ENCODE measurements around the gene APCDD1L.

The APCDD1L gene

DNA sequence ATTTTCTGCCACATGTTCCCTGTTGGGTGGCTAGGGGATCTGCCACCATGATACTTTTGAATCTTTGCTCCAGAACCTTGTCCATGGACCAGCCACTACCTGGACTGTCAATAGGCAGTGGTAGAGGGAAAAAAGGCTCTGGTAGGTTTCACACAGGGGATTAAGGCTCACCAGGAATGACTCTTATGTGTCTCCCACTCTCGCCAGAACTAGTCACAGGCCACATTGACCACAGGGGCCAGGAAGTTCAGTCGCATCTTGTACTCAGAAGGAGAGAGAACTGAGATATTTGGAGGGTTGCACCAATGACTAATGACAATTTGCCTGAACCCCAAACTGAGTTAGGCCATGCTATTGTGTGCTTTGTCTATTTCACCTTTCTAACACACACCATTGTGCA is 23.6 kb upstream of the APCDD1L start:
- no peak for DNase-seq (ENCODE audit: low read depth, low spot score)
- H3K4me3 ChIP-seq = no peak overlapping the region
- H3K9ac ChIP-seq (ENCODE audit: insufficient read length) = no peak overlapping the region
- H3K27ac ChIP-seq = no peak overlapping the region
- H3K36me3 ChIP-seq (ENCODE audit: insufficient read depth, low read length) = no peaks in the 10 kb centered on the region
- H3K9me3 ChIP-seq (ENCODE audit: low read depth, low read length) = no peaks in the 10 kb centered on the region
- TF ChIP-seq FOXP2 (optimal IDR thresholded peaks at IDR 0.05; ENCODE audit: control extremely low read depth, extremely low read length, insufficient read depth) = no peak

DNA sequence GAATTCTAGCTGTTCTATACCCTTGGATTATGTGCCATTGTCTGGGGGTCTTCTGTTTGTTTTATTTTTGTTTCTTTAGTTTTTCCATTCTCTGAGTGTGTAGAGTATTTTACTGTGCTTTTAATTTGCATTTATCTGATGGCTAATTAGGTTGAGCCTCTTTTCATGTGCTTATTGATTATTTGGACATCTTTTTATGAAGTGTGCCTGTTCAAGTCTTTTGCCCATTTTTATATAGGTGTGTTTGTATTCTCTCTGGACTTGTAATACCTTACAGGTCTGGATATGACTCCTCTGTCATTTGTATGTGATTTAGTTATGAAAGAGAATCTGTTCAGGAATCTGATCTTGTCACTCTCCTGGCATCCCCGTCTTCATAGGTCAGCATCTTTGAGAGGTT is 22.6 kb upstream of the APCDD1L start:
- TF ChIP-seq FOXP2 (optimal IDR thresholded peaks at IDR 0.05; ENCODE audit: control extremely low read depth, extremely low read length, insufficient read depth) (no peak), EZH2 (IDR thresholded peaks at IDR 0.05) (no peak), POLR2AphosphoS5 (IDR thresholded peaks at IDR 0.05; ENCODE audit: borderline replicate concordance, low read depth, low read length) (no peak)
- H3K9me3 ChIP-seq (ENCODE audit: low read depth, low read length) = no peaks in the 10 kb centered on the region
- no peak for DNase-seq (ENCODE audit: low read depth, low spot score)
- H3K27ac ChIP-seq = no peak overlapping the region
- no peak overlapping the region for H3K9ac ChIP-seq (ENCODE audit: insufficient read length)
- no peaks in the 10 kb centered on the region for H3K36me3 ChIP-seq (ENCODE audit: insufficient read depth, low read length)
- no peak overlapping the region for H3K4me3 ChIP-seq

DNA sequence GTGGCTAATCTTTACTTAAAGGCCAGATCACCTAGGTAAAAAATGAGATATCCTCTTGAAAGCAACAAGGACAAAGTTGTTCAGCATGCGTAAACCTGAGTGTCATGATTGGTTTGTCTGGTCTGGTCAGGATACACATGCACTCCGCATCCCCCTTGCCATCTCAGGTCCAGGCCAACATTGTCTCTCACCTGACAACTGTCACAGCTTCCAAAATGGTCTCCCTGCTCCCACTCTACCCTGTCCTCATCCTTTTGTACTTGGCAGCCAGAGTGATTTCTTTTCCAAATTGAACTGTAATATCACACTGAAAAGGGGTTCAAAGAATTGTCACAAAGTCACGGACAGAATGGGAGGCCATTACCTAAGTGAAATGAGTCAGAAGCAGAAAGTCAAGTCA is 21.1 kb upstream of the APCDD1L start:
- TF ChIP-seq EZH2 (IDR thresholded peaks at IDR 0.05) (no peak), POLR2AphosphoS5 (IDR thresholded peaks at IDR 0.05; ENCODE audit: borderline replicate concordance, low read depth, low read length) (no peak), FOXP2 (optimal IDR thresholded peaks at IDR 0.05; ENCODE audit: control extremely low read depth, extremely low read length, insufficient read depth) (no peak)
- Histone ChIP-seq H3K9ac (ENCODE audit: insufficient read length) (no peak overlapping the region), H3K4me3 (no peak overlapping the region), H3K9me3 (ENCODE audit: low read depth, low read length) (0 out of 2 replicates have a peak, but pooled peaks cover 4% of the 10 kb centered on the region), H3K36me3 (ENCODE audit: insufficient read depth, low read length) (no peaks in the 10 kb centered on the region), H3K27ac (no peak overlapping the region)
- no peak for DNase-seq (ENCODE audit: low read depth, low spot score)

DNA sequence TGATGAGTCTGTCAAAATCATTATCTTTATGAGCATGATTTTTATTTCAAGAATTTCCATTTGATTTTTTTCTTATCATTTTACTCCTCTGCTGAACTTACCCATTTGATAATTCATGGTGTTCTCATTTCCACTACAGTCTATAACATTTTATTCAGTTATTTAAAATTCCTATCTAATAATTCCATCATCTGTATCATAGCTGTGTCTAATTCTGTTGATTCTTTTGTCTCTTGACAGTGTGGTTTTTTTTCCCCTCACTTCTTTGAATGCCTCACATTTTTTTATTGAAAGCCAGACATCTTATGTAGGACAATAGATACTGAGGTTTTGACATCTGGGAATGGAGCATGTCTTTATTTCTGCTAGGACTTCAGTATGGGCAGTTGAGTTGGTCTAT is 16.5 kb upstream of the APCDD1L start:
- 0 out of 2 replicates have a peak, but pooled peaks cover 8% of the 10 kb centered on the region for H3K9me3 ChIP-seq (ENCODE audit: low read depth, low read length)
- H3K9ac ChIP-seq (ENCODE audit: insufficient read length) = no peak overlapping the region
- H3K27ac ChIP-seq = no peak overlapping the region
- no peak for DNase-seq (ENCODE audit: low read depth, low spot score)
- H3K4me3 ChIP-seq = no peak overlapping the region
- no peaks in the 10 kb centered on the region for H3K36me3 ChIP-seq (ENCODE audit: insufficient read depth, low read length)
- no peak for TF ChIP-seq FOXP2 (optimal IDR thresholded peaks at IDR 0.05; ENCODE audit: control extremely low read depth, extremely low read length, insufficient read depth)
- no peak for TF ChIP-seq POLR2AphosphoS5 (IDR thresholded peaks at IDR 0.05; ENCODE audit: borderline replicate concordance, low read depth, low read length)
- no peak for TF ChIP-seq EZH2 (IDR thresholded peaks at IDR 0.05)

DNA sequence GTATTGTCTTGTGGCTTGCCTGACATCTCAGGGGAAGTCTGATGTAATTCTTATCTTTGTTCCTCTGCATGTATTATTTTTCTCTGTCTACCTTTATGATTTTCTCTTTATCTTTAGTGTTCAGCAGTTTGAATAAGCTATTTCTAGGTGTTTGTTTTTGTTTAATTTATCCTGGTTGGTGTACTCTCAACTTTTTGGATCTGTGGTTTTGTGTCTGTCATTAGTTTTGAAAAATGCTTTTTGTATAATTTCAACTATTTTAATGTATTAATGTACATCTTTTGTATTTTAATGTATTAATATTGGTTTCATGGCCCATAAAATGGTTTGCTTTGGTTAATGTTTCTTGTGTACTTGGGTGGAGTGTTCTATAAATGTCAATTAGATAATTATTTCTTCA is 15.9 kb upstream of the APCDD1L start:
- H3K9ac ChIP-seq (ENCODE audit: insufficient read length) = no peak overlapping the region
- DNase-seq (ENCODE audit: low read depth, low spot score) = no peak
- no peaks in the 10 kb centered on the region for H3K36me3 ChIP-seq (ENCODE audit: insufficient read depth, low read length)
- no peak overlapping the region for H3K4me3 ChIP-seq
- TF ChIP-seq EZH2 (IDR thresholded peaks at IDR 0.05) (no peak), POLR2AphosphoS5 (IDR thresholded peaks at IDR 0.05; ENCODE audit: borderline replicate concordance, low read depth, low read length) (no peak), FOXP2 (optimal IDR thresholded peaks at IDR 0.05; ENCODE audit: control extremely low read depth, extremely low read length, insufficient read depth) (no peak)
- peaks cover 9% of the 10 kb centered on the region; the same call in 1 of the 2 replicates for H3K9me3 ChIP-seq (ENCODE audit: low read depth, low read length)
- no peak overlapping the region for H3K27ac ChIP-seq

DNA sequence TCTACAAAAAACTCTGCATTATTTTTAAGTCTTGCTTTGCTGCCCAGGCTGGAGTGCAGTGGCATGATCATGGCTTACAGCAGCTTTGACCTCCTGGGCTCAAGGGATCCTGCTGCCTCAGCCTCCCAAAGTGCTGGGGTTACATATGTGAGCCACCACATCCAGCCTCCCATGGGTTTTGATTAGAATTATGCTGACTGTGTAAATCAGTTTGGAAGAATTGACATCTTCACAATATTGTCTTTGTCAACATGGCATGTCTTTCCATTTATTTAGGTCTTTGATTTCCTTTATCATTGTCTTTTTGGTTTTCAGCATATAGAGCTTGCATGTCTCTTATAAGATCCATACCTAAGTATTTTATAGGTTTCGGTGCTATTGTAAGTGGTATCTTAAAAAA is 13.2 kb upstream of the APCDD1L start:
- DNase-seq (ENCODE audit: low read depth, low spot score) = no peak
- peaks cover 14% of the 10 kb centered on the region; the same call in 1 of the 2 replicates for H3K9me3 ChIP-seq (ENCODE audit: low read depth, low read length)
- H3K27ac ChIP-seq = no peak overlapping the region
- TF ChIP-seq POLR2AphosphoS5 (IDR thresholded peaks at IDR 0.05; ENCODE audit: borderline replicate concordance, low read depth, low read length) (no peak), FOXP2 (optimal IDR thresholded peaks at IDR 0.05; ENCODE audit: control extremely low read depth, extremely low read length, insufficient read depth) (no peak), EZH2 (IDR thresholded peaks at IDR 0.05) (no peak)
- no peaks in the 10 kb centered on the region for H3K36me3 ChIP-seq (ENCODE audit: insufficient read depth, low read length)
- no peak overlapping the region for H3K4me3 ChIP-seq
- no peak overlapping the region for H3K9ac ChIP-seq (ENCODE audit: insufficient read length)

DNA sequence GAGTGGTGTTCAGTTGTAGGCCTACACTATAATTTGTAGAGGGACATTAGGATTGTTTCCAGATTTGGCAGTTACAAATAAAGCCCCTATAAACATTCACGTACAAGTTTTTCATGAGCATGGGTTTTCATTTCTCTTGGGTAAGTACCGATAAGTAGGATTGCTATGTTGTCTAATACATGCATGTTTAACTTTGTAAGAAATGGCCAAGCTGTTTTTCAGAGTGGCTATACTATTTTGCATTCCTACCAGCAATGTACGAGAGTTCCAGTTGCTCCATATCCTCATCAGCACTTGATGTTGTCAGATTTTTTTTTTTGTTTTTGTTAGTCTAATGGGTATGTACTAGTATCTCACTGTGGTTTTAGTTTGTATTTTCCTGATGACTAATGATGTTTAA is 11.2 kb upstream of the APCDD1L start:
- TF ChIP-seq POLR2AphosphoS5 (IDR thresholded peaks at IDR 0.05; ENCODE audit: borderline replicate concordance, low read depth, low read length) = no peak
- no peak for TF ChIP-seq FOXP2 (optimal IDR thresholded peaks at IDR 0.05; ENCODE audit: control extremely low read depth, extremely low read length, insufficient read depth)
- TF ChIP-seq EZH2 (IDR thresholded peaks at IDR 0.05) = no peak
- DNase-seq (ENCODE audit: low read depth, low spot score) = no peak
- peaks cover 10% of the 10 kb centered on the region; the same call in 1 of the 2 replicates for H3K9me3 ChIP-seq (ENCODE audit: low read depth, low read length)

DNA sequence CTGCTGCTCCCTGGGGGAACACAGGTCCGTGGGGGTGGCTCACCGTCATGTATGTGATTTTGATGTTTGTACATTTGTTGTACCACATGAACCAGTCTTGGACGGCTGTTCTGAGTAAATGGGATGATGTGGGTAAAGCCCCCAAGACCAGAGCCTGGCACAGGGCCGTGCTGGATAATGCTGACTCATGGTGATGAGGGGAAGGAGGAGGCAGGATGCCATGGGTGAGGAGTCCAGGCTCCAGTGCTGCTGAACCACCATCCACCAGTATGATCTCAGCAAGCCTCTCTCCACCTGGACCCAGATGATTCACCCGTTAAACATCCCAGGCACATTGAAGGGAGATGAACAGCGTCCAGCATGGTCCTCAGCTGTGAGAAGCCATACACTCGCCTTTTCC is 9.6 kb upstream of the APCDD1L start:
- TF ChIP-seq FOXP2 (optimal IDR thresholded peaks at IDR 0.05; ENCODE audit: control extremely low read depth, extremely low read length, insufficient read depth) = no peak
- TF ChIP-seq EZH2 (IDR thresholded peaks at IDR 0.05) = no peak
- TF ChIP-seq POLR2AphosphoS5 (IDR thresholded peaks at IDR 0.05; ENCODE audit: borderline replicate concordance, low read depth, low read length) = no peak
- Histone ChIP-seq H3K9ac (ENCODE audit: insufficient read length) (no peak overlapping the region), H3K27ac (no peak overlapping the region), H3K4me3 (no peak overlapping the region), H3K36me3 (ENCODE audit: insufficient read depth, low read length) (no peaks in the 10 kb centered on the region), H3K9me3 (ENCODE audit: low read depth, low read length) (peaks cover 10% of the 10 kb centered on the region; the same call in 1 of the 2 replicates)
- DNase-seq (ENCODE audit: low read depth, low spot score) = no peak

More for the DNA sequence above, 11.2 kb upstream of the APCDD1L start:
- no peak overlapping the region for H3K4me3 ChIP-seq
- H3K36me3 ChIP-seq (ENCODE audit: insufficient read depth, low read length) = no peaks in the 10 kb centered on the region
- no peak overlapping the region for H3K27ac ChIP-seq
- H3K9ac ChIP-seq (ENCODE audit: insufficient read length) = no peak overlapping the region

DNA sequence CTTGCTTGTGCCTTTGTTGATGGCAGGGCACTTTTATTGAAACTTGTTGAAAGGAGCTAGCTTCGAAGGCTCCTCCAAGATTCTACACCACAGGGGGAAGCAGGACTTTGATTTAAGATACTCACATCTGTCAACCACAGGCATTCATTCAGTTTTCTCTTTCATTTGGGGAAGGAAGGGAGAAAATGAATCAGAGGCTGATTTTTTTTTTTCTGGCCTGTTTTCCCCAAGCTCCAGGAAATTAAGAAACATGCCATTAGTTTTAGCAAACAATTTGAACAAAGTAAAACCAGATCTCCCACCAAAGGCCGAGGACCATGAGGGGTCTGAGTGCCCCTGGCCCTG is 8.7 kb upstream of the APCDD1L start:
- H3K9me3 ChIP-seq (ENCODE audit: low read depth, low read length) = peaks cover 10% of the 10 kb centered on the region; the same call in 1 of the 2 replicates
- H3K36me3 ChIP-seq (ENCODE audit: insufficient read depth, low read length) = no peaks in the 10 kb centered on the region
- peak overlapping the region; percentile 93 for H3K27ac ChIP-seq
- H3K9ac ChIP-seq (ENCODE audit: insufficient read length) = no peak overlapping the region
- no peak for TF ChIP-seq FOXP2 (optimal IDR thresholded peaks at IDR 0.05; ENCODE audit: control extremely low read depth, extremely low read length, insufficient read depth)
- no peak for TF ChIP-seq EZH2 (IDR thresholded peaks at IDR 0.05)
- TF ChIP-seq POLR2AphosphoS5 (IDR thresholded peaks at IDR 0.05; ENCODE audit: borderline replicate concordance, low read depth, low read length) = no peak
- H3K4me3 ChIP-seq = peak overlapping the region; percentile 71
- DNase-seq (ENCODE audit: low read depth, low spot score) = no peak
